HG03378 (cell line): Measurements from ENCODE around the gene LRP8.

Source experiments
- ATAC-seq: cut with Tn5 transposase; IDR thresholded peaks from one replicate; pipeline ENCODE4 v1.9.1; 2021; ENCODE audit warnings: mild to moderate bottlenecking, moderate library complexity; ENCODE audit not compliant: unreplicated experiment

The LRP8 gene

DNA sequence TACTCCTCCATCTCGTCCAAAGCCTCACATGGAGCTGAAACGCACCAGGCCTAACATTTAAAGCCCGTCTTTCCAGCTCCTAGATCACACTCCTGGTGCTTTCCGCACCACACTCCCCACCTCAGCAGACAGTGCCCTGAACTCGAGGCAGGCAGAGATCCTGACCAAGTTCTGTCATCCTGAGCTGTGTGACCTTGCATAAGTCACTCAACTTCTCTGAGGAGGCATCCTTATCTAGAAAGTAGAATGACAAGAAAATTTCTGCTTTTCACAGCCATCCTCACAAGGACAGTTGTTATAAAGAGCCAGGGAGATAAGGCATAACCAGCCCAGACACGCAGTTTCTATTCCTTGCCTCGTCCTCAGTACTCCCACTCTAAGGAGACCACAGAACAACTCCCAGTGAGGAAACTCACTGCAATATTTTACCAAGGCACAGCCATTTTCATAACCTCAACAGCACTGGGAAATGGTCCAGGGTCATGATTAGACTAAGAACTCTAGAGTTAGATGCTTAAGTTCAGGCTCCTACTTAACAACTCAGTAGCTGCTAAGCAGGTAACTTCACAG is 3.1 kb downstream of the LRP8 start:
- no peak for ATAC-seq

DNA sequence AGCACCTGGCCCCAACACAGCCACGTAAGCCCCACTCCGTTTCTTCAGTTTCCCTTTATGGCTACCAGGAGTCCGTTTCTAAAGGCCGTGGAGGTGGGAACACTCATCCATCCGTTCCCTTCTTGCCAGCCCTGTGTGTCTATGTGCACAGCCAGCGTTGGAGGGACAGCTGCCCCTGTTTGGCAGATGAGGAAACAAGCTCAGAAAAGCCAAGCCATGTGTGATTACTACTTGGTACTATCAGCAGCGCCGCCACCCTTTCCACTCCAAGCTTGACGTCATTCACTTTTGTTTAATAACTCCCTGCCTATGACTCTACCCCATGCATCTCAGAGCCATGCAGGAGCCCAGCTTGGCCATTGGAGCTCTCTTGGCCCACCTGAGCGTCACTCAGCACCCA is 3.5 kb downstream of the LRP8 start:
- no peak for ATAC-seq

DNA sequence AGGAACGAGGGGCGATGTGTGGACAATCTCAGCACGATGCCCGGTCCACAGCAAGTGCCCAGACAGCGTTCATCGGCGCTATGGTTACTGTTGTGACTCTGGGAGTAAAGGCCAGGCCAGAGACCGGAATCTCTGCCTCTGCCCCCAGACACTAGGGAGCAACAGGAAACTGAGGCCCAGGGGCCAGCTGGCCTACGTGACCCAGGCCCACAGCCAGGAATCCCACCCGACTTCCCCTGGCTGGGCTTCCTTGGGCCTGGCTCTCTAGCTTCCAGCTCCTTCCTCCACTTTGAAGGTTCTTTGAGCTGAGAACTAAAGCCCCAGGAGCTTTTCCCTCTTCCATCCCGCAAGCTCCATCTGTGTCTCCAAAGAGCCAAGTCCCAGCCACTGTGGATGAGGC is 4.6 kb downstream of the LRP8 start:
- ATAC-seq, result no peak

DNA sequence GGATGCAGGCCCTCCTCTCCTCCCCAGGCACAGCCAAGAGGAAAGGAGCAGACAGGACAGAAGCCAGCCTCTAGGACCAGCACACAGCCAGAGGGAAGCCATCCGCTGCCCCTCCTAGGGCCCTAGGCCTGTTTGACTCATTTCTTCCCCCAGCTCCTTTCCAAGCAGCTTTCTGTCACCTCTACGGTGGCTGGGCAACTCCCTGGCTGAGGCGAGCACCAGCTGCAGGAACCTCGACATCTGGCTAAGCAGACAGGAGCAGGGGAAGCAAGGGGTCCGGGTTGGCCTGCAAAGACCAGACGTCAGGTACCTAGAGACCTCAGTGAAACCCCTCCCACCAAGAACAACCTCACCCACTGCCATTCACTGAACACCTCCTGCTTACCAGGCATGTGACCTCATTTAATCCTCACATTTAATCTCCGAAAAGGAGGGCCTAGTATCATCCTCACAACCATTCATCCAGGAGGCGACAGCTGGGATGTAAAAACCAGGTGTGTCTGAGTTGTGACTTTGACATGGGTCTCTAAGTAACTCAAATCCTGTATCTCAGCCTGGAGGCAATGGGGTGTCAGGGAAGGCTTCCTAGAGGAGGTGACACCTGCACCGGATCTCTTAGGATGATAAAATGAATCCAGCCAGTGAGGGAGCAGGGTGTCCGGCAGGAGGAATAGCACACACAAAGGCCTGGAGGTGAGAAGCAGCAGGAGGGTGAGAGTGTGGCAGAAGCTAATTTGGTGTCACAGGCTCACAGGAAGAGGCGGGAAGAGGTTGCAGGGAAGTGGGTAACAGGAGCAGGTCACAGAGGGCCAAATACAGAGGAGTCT is 5.9 kb downstream of the LRP8 start:
- ATAC-seq, result no peak

DNA sequence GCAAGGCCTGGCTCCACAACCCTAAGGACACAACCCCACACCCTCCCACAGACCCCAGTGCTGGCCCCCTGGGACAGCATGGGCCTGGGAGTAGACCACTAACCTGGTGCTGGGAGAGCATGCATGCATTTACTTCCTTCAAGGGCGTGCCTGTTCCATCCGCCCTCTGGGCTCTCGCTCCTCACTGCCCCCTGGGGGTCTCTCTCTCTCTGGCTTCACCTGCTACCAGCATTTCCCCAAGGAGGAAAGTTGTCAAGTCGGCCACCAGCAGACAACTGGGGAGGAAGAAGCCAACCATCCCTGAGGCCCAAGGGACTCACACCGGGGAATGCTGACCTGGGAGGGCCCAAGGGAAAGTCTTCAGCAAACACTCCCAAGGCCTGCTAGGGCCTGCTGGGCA is 6.5 kb downstream of the LRP8 start:
- no peak for ATAC-seq

DNA sequence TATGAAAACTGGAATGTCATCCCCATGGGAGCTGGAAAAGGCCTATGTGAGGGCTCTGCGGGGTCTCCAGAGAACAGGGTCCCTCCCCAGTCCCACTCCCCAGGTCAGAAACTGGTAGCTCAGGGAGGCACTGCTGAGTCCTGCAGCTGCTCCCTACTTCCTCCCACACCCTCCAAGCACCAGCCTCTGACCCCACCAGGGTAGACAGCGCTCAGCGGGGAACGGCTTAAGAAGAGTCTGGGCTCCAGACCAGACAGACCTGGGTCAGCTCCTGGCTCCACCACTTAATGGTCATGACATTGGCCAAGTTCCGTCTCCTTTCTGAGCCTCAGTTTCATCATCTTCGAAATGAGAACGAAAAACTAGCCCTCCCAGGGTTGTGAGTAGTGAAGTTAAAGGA is 7.2 kb downstream of the LRP8 start:
- no peak for ATAC-seq

DNA sequence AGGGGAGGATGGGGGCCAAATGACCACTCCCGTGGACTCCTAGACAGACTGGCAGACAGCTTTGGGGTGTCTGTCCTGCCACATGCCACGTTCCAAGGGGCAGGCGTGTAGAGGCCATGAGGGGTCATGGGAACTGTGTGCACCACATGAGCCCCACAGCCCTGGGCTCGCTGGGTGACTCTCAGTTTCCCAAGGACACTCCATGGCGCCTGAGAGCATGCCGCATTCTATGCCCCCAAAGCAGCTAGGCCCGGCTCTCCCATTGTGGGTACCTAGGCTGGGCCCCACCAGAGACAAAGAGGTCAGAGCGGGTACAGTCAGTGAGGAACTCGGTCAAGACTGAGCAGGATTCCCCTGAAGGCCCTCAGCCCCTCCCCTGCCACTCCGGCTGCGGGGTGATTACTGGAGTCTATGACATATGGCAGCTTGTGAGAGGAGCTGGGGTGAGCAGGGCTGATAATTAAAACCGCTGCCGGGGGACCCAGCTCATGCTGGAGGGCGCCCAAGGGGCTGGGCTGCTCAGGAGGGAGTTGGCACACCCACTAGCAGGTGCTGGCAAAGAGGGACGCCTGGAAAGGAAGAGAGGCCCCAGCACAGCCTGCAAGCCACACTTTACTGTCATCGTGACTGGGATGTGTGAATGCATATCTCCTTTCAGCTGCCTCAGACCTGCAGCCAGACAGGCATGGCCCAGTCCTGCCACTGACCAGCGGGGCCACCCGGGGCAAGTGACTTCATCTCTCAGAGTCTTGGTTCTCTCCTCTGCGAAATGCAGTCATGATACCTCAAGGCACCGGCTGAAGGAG is 8.4 kb downstream of the LRP8 start:
- no peak for ATAC-seq

DNA sequence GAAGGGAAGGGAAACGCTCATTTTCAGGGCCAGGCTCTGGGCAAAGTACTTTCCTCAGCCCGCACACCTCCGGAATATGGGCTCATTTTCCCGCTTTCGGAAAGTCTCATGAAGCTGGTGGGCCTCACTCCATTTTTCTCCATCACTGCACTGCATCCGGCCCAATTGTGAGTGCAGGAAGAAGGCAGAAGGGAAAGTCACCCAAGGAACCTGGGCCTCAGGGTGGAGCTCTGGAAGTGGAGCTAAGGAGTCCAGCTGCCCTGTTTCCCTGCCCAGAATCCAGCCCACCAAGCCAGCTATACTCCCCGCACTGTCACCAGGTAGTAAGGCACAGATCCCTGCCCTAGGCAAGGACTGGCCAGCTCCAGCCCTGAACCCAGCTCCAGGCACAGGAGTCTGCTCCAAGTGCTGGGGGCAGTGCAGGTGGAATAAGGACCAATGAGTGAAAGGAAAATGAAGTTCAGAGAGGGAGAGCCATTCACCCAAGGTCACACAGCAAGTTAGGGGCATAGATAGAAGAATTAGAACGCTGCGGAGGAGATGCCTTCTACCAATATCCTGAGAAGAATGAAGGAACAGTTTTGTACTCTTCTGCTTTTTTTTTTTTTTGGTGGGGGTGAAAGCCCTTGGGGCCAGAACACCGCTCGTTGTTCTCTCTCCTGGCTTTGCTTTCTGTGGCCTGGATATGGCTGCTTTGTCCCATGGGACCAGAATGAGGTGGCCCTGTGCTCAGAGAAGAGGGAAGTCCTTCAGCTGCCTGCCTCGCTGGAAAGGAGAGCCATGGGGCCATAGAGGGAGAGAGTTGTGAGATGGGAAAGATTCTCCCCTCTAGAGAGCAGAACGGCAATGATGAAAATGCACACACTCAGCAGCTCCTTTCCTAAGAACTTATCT is 10.0 kb downstream of the LRP8 start:
- no peak for ATAC-seq

DNA sequence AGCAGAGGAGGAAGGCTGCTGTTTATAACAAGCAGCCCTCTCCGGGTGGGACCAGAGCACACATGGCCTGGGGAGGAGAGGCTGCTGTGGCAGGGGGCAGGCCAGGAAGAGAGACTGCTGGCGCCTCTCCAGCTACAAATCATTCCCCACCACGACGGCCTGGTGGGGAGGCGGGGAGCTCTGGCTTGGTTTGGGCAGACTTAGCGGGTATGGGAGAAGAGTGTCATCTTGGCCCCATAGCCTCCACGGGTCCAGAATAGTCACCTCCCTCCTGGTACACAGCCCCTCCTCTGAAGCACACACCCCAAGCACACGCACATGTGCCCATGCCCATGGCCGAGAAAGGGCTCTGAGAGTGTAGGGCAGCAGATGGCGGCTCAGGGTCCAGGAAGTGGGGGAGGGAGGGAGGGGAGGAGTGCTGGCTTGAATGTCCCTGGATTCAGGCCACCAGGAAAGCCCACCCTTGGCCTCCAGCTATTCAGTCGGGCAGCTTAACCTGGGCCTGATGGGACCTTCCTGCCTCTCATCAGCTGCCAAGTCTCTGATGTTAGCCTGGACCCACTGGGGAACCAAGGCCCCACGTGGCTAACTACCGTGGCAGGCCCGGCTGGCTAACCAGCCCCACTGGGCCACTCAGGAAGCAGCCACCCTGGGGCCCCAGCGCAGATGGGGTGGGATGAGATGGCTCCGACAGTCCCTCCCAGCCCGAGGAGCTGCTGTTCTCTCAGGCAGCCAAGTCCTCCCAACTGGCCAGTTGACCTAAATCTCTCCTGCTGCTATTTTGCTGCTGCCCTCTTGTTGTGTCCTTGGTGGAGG is 10.9 kb downstream of the LRP8 start:
- no peak for ATAC-seq

DNA sequence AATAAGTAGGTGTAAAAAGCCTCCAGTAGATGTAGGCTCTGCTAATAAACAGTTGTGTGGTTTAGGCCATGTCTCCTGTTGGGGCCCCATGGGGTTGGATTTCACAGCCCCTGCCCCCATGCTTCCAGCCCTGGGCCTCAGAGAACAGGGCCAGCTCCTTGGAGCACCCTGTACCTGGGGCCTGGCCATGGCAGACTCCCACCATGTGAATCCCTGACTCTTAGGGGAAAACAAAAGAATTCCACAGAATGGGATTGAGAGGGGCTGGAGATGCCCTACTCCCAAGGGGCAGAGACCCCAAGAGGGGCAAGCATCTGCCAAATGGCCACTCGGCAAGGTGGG is 11.5 kb downstream of the LRP8 start:
- no peak for ATAC-seq

DNA sequence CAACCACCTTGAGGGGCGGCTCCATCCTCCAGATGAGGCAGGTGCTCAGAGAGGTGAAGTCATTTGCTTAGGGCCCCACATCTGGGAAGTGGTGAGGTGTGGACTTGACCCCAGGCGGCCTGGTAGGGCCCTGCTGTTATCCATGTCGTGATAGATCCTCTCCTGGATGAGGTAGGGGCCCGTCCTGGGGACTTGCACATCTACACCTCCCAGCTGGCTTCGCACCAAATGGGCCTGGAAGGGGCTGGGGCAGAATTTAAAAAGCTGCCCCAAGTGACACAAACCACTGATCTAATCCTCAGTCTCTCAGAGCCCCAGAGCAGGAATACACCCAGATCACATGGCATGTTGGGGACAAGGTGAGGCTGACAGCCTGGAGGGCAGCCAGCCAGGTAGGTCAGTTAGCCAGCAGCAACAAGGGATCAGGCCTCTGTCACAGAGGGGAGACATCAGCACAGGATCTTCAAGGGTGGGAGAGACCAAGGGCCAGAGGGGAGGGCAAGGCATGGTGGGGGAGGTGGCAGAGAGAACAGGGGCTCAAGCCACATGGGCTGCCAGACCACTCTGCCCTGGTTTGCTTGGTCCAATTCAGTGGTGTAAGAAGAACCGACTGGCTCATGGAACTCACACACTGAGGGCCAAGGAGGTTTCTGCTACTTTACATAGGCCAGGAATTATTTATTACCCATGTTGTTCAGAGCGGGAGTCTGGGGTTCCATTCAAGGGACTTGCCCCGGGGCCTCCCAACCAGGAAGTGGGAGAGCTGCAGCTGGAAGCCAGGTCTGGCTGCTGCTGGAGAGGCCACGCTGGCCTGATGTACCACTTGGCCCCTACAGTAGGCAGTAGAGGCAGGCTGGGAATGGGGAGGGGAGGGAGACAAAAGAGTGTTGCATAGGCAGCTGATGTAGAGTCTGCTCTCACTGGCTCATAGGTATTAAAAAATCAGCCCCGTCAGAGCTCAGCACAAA is 12.1 kb downstream of the LRP8 start:
- no peak for ATAC-seq

DNA sequence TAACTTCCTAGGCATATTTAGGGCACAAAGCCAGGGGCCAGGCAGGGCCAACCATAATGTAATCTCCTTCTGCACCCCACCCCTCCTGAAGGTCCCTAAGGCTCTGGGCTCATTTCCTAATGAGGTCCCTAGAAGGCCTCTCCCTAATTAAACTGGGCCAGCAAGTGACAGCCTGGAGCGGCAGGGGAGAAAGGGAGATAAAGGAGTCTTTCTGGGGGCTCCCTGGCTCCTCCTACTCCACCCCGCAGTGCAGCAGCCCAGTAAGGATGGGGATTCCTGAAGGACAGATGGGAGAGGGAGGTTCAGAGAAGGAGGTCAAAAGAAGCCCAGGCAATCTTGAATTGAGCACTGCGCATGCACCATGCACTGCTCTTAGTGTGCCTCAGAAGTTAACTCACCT is 12.8 kb downstream of the LRP8 start:
- ATAC-seq, result no peak

DNA sequence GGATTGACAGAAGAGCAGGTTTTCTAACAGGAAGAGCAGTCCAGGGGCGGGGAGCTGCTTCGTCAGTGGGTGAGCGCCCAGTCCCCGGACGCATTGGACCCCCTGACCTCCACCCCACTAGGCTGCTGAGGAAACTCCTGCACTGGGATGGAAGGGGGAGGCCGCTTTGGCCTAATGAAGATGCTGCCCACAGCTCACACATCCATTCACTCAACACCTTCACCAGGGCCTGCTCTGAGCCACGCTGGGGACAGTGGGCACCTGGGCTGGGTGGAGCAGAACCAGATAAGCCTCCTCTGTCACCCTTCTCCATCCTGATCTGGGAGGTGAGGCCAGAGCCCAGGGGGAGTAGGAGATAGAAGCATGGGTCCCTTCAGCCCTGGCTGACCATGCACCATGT is 13.3 kb downstream of the LRP8 start:
- ATAC-seq, result no peak

DNA sequence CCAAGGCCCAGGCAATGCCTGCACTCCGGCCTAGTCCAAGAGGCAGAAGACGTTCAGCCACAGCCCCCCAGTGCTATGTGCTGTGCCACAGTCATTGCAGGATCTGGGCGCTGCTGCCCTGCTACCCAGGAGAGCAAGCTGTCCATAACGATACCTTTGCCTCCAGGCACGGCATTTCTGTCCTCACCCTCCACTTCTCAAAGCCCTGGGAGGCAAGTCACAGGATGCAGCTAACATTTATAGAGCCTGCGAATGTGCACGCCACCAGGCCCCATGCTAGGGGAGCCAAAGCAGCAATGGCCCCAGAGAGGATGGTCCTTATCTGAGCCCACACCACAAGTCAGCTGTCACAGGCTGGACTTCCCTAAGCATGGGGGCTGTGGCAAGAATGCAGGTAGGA is 13.8 kb downstream of the LRP8 start:
- no peak for ATAC-seq

DNA sequence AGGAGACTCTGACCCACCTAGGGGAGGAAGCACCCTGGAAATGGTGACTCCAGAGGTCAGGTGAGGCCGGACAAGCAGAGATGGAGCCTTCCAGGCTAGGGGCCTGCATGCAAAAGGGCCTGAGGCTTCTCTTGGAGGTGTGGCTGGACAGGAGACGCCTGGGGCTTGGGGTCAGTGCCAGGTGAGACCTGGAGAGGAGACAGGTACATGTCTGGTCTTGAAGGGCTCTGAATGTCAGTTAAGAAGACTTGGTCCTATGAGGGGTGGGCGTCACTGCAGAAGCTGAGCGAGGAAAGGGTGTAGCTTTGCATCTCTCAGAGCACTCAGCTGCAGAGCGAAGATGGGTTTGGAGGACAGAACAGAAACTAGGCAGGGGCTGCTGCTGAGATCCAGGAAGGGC is 14.3 kb downstream of the LRP8 start:
- no peak for ATAC-seq

DNA sequence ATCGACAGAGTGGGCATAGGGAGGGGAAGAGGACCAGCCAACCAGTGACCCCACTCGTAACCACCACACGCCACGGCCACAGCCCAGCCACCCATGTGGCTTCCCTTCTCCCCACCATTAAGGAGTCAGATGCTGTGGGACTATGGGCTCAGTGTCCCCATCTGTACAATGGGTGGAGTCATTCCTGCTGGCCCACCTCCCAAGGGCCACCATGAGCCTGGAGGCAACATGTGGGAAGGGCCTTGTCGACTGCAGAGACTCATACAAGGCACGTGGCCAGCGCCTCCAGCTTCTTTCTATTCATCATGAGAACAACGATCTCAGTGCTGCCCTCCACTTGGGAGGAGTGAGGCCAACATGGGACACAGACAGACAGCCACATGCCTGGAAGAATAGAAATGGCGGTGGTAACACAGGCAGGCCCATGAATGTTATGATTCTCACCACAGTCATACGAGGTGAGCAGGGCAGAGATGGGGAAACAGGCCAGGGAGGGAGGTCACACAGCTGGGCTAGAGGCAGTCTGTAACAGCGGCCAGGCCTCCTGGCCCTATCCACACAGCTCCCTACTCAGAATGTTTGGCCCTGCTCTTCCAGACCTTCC is 16.1 kb downstream of the LRP8 start:
- ATAC-seq, result no peak

DNA sequence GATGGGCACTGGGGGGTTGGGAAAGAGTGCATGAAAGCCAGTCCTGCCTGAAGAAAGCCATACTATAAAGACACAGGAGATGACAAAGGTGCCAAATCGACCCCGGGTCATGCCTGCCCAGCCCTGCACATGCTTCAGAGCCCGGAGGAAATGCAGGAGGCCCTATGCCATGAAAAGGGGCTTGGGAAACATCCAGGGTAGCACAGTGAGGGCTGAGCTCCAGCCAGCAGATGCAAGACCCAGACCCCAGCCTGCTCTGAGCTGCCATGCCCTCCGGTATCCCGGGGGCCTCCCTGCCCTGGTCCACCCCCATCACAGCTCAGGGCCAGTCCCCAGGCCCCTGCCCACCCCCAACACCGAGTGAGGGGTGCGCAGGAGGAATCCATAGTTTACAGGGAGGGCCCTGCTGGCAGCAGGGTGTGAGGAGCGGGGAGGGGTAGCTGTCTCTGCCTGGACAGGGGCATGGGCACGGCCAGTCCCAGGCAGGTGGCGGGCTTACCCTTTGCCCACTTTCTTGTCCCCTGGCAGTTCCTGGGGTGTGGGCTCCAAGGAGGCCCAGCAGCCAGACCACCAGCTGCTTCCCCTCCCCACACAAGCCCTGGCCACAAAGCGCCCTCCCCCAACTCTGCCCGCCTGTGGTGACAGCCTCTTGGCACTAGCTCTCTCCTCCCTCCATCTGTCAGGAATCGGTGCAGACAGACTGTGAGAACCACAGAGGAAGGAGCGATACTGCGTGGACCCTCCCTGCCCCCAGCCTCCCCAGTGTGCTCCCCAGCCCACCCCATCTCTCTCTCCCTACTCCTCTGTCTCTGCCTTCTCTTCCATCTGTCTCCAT is 16.8 kb downstream of the LRP8 start:
- ATAC-seq, result no peak

DNA sequence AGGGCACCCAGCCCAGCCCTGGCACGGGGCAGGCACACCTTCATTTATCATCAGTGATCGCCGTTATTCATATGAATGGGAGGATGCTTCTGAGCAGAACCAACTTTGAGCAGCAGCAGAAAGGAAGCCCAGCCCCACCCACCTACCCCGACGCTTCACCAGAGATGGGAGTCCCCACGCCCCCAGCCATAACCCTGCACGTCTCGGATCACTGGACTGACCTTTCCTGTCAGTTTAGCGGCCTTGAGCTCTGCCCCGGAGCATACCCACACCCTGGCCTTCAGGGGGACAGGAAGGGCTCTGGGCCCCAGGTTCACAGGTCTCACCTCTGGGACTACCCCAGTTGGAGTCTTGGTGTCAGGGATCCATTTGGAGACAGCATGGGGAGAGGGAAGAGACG is 18.1 kb downstream of the LRP8 start:
- no peak for ATAC-seq
